A549 treated with Mapracorat at 1 μM for 4 hours (cell line): Measurements from ENCODE around the gene SELPLG. TPM values are rescaled to one million over a fixed set of nuclear protein-coding genes. Genes with fewer than 3 reads are reported as not detected.

Source experiments
- total RNA-seq: library from RNA; stranded (reverse); fragments of 200-300 nt; extraction: Qiagen RNA extraction; gene quantifications from 5 replicates; pipeline ENCODE4 v1.2.3, GENCODE V29; 2022

Gene SELPLG
- total RNA-seq = 0.81 to 1.2 TPM (median 0.89 TPM) in 5 replicates

GRCh38 chr12:108633534-108634248 lies at the start of gene SELPLG:
Gene SELPLG, minus strand, starts transcription at chr12:108633894. Its CDS starts 9,587 bp downstream, at chr12:108624307.

GRCh38 chr12:108597559-108598471 lies 35.9 kb downstream of the SELPLG start, which contains the start of gene TMEM119:
Gene TMEM119, minus strand, starts transcription at chr12:108598084. Its CDS starts 5,701 bp downstream, at chr12:108592383.

Other genes starting within 250 kb of the SELPLG start
- 2.2 to 3.1 TPM (median 2.8 TPM) in 5 replicates for gene FICD, start 118.6 kb downstream of the SELPLG start, total RNA-seq
- 38.2 to 40.5 TPM (median 40.2 TPM) in 5 replicates for gene SART3, start 72.7 kb downstream of the SELPLG start, total RNA-seq
- gene ISCU, start 71.3 kb downstream of the SELPLG start, total RNA-seq = 92.0 to 106 TPM (median 94.1 TPM) in 5 replicates
- gene TMEM119, start 35.8 kb downstream of the SELPLG start, total RNA-seq = 0.06 to 0.12 TPM in 2 of 5 replicates, not detected in the others
- gene CORO1C, start 97.6 kb upstream of the SELPLG start, total RNA-seq = 162 to 204 TPM (median 169 TPM) in 5 replicates
- gene SSH1, start 223.7 kb upstream of the SELPLG start, total RNA-seq = 12.8 to 26.6 TPM (median 23.2 TPM) in 5 replicates
- not detected in 5 replicates for gene DAO, start 246.2 kb upstream of the SELPLG start, total RNA-seq